Stomach (tissue), 4 donors: ENCODE results near the gene CELA3B.

Experiments
- CTCF ChIP-seq, 7 experiments: fragments of 450-650 bp in 4 of 7; fragments of 200-600 bp in 3 of 7; sonication (generic) in 3 of 7; IDR thresholded peaks; one replicate each; pipeline ENCODE4 v1.5.1; 2016 to 2019; ENCODE audit warnings: antibody characterized with exemption in 7 of 7, control low read depth in 2 of 7, mild to moderate bottlenecking in 1 of 7
- POLR2A ChIP-seq, 4 donors: fragments of 450-650 bp; IDR thresholded peaks; one replicate each; pipeline ENCODE4 v1.6.1; 2016; ENCODE audit warnings: antibody characterized with exemption in 4 of 4, control low read depth in 2 of 4, mild to moderate bottlenecking in 1 of 4, moderate library complexity in 1 of 4
- POLR2AphosphoS5 ChIP-seq, 3 donors: sonication (generic); formaldehyde crosslinking; IDR thresholded peaks; one replicate each; pipeline ENCODE4 v1.6.1; 2016; ENCODE audit warnings: antibody characterized with exemption in 3 of 3

- TF ChIP-seq CTCF (IDR thresholded peaks at IDR 0.05), result no peak
- no peak for TF ChIP-seq POLR2AphosphoS5 (IDR thresholded peaks at IDR 0.05)
- no peak for TF ChIP-seq POLR2A (IDR thresholded peaks at IDR 0.05)
Measured at GRCh38 chr1:21942464-21942863, 34.4 kb upstream of the CELA3B start.
